Stimulated activated CD8-positive, alpha-beta memory T cell treated with anti-CD3 and anti-CD28 coated beads, Interleukin-4, amount 100 ng/mL, for 1 hour (primary cell): Measurements from ENCODE around the gene PTPRR.

Experiments
- DNase-seq, 2 donors: peaks; one replicate each; pipeline ENCODE4 v3.0.0-alpha.2; 2020; ENCODE audit warnings: low read depth in 2 of 2, low spot score in 1 of 2

The PTPRR gene

DNA sequence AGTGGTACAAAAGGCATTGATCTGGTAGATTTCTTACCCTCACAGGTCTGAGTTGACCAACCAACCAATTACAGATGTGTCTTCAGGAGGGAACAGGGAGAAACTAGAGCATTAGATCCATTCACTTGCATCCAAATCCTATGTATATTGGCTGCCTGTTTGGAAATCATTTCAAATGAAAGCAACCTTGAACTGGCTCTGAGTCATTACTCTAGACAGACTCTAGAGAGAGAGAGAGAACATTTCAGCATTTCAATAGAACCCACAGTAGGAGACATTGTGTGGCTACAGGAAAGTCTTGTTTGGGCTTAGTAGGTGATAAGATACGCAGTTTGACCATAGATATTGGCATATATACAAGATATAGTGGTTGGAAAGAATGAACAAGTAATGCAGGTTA is 114.5 kb downstream of the PTPRR start:
- DNase-seq = no peak

GRCh38 chr12:70798016-70798783 is 122.3 kb downstream of the PTPRR start:
- DNase-seq = no peak

DNA sequence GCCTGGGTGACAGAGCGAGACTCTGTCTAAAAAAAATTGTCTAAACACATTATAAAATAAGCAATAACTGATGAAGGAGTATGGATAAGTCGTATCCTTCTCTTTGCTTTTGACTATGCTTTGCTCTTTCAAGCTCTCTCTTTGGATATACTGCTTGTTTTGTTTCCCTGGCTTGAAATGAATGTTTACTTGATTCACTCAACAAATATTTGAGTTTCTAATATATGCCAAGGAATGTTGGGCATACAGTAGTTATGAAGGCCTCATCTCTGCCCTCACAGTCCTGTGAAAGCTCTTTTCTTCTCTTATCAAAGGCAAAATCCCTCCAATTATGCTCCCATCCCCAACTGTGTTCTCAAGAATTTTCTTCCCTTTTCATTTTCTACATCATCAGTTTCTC is 123.5 kb downstream of the PTPRR start:
- DNase-seq = no peak

GRCh38 chr12:70795608-70796007 is 124.9 kb downstream of the PTPRR start:
- DNase-seq = no peak

- DNase-seq = no peak
Measured at GRCh38 chr12:70794131-70794530, 126.4 kb downstream of the PTPRR start.

GRCh38 chr12:70788774-70789173 is 131.8 kb downstream of the PTPRR start:
- no peak for DNase-seq

GRCh38 chr12:70787612-70788011 is 132.9 kb downstream of the PTPRR start:
- no peak for DNase-seq

GRCh38 chr12:70785896-70786295 is 134.6 kb downstream of the PTPRR start:
- DNase-seq = no peak

GRCh38 chr12:70784042-70784668 is 136.4 kb downstream of the PTPRR start:
- no peak for DNase-seq

GRCh38 chr12:70783455-70783854 is 137.1 kb downstream of the PTPRR start:
- no peak for DNase-seq

DNA sequence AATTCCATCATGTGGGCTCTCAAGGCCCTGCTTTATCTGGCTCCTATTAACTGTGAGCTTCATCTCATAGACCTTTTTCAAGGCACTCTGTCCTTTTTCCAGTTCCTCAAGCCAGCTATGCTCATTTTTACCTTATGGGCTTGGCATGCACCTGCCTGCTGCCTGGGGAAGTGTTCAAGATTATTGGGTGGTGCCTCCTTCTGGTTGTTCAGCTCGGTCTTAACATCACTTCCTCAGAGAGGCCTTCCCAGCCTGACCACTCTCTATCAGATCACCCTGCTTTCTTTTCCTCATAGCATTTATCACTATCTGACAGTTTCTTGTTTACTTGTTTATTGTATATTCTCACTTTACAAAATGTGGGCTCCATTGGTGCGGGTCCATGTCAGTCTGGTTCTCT is 141.3 kb downstream of the PTPRR start:
- DNase-seq = no peak

GRCh38 chr12:70774055-70774454 is 146.5 kb downstream of the PTPRR start:
- DNase-seq = no peak

GRCh38 chr12:70772836-70773235 is 147.7 kb downstream of the PTPRR start:
- DNase-seq = no peak

- no peak for DNase-seq
Measured at GRCh38 chr12:70771581-70771980, 149.0 kb downstream of the PTPRR start.

DNA sequence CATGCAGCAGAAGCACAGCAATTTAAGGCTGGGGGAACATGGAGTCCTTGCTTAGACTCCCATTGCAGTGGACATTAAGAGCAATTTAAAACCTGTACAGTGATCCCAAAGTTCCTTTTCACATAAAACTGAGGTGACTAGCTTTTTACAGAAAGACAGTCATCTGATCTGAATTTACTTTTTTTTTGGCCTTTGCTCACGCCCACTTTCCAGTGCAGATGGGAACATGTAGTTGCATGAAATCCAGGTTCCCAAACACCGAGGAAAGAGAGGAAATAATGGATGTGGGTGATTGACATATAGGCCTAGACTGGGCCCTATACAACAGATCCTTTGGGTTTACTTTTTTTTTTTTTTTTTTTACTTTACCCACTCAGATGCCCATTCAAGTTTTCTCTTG is 156.9 kb downstream of the PTPRR start:
- DNase-seq = no peak

DNA sequence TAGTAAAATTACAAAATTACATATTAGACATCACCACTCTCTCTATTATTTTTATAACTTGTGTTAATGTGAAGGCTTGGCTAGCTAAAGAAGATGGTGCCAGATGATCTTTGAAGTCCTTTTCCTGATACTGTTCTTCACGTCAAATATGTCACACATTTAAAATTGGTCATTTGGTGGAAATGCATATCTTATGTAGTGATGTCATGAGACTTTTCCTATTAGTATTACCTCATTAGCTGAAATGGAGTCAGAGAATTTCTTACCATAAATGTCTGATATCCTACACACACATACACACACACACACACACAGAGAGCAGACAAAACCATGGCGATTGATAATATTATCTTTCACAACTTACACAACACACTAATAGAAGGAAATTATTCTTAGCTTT is 158.5 kb downstream of the PTPRR start:
- no peak for DNase-seq

DNA sequence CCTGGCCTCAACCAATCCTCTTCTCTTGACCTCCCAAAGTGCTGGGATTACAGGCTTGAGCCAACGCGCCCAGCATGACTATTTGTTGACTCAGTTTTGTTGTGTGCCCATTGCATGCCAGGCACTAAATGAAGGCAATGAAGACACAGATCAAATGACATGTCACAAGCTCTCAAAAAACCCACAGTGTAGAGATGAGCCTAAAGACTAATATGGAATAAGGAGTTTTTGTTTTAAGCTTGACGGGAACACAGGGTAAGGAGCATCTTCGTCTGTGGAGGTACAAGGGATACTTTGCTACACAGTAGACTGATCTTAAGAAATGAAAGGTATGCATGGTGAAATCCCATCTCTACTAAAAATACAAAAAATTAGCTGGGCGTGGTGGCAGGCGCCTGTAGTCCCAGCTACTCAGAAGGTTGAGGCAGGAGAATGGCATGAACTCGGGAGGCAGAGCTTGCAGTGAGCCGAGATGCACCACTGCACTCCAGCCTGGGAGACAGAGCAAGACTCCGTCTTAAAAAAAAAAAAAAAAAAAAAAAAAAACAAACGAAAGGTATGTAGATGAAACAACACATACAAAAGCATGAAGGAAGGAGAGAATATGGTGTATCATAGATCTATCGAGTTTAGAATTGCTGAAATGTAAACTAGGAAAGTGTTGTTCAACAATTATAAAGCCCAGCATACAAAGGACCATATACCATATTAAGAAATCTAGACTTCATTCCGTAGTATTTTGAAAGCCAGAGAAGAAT is 161.2 kb downstream of the PTPRR start:
- no peak for DNase-seq

- DNase-seq = no peak
Measured at GRCh38 chr12:70758494-70758845, 162.1 kb downstream of the PTPRR start.

GRCh38 chr12:70757830-70758493 is 162.6 kb downstream of the PTPRR start:
- no peak for DNase-seq

- no peak for DNase-seq
Measured at GRCh38 chr12:70756791-70757190, 163.7 kb downstream of the PTPRR start.

- DNase-seq = no peak
Measured at GRCh38 chr12:70756118-70756517, 164.4 kb downstream of the PTPRR start.

DNA sequence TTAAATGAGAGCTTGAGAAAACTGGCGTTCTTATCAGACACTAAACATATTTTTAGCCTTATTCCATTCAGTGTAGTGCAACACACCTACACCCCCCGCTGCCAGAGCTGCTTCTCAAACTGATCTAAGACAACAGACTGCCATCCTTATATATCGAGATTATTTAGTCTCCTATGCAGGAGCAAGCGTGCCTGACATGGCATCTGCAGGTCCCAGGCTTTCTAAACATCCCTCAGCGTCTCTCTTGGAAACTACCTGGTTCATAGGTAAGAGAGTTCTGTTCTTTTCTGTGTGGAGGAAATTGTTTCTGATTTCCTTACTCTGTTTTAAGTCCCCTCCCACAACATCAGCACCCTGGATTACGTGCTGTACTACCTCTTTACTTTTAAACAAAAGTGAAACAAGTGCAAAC is 166.2 kb downstream of the PTPRR start:
- no peak for DNase-seq
